HG03432 (cell line): ENCODE data around the gene ATP6V1D.
"Not testable (repeated sequence)": the region's sequence is repeated elsewhere in the genome, so short reads cannot be mapped to it uniquely, and the experiment has no call there.

ENCODE experiments used
- ATAC-seq: cut with Tn5 transposase; IDR thresholded peaks from one replicate; pipeline ENCODE4 v1.9.1; 2021; ENCODE audit warnings: mild to moderate bottlenecking, moderate library complexity; ENCODE audit not compliant: unreplicated experiment

Gene ATP6V1D

GRCh38 chr14:67359775-67360469 is at the start of gene ATP6V1D, which contains the start of gene EIF2S1:
Gene ATP6V1D (minus strand): TSS chr14:67359804. CDS start chr14:67359698, 106 bp downstream.
Gene EIF2S1 (plus strand): TSS chr14:67360328. CDS start chr14:67364768, 4,440 bp downstream.
- peak; percentile 91 for ATAC-seq

- ATAC-seq, result not testable (repeated sequence)
Observed at GRCh38 chr14:67408122-67408801, 48.7 kb upstream of the ATP6V1D start.

- ATAC-seq, result no peak
Observed at GRCh38 chr14:67405771-67406170, 46.2 kb upstream of the ATP6V1D start.

GRCh38 chr14:67400434-67400833 is 40.8 kb upstream of the ATP6V1D start:
- ATAC-seq, result no peak

- ATAC-seq, result no peak
Observed at GRCh38 chr14:67397536-67397935, 37.9 kb upstream of the ATP6V1D start.

GRCh38 chr14:67396381-67396970 is 36.9 kb upstream of the ATP6V1D start:
- no peak for ATAC-seq

GRCh38 chr14:67395876-67396189 is 36.2 kb upstream of the ATP6V1D start:
- no peak for ATAC-seq

- ATAC-seq, result no peak
Observed at GRCh38 chr14:67395086-67395875, 35.7 kb upstream of the ATP6V1D start.

GRCh38 chr14:67393689-67394088 is 34.1 kb upstream of the ATP6V1D start:
- no peak for ATAC-seq

- ATAC-seq, result no peak
Observed at GRCh38 chr14:67392800-67393199, 33.2 kb upstream of the ATP6V1D start.

- no peak for ATAC-seq
Observed at GRCh38 chr14:67392123-67392522, 32.5 kb upstream of the ATP6V1D start.

GRCh38 chr14:67391268-67391667 is 31.7 kb upstream of the ATP6V1D start:
- no peak for ATAC-seq

GRCh38 chr14:67389811-67390534 is 30.4 kb upstream of the ATP6V1D start:
- ATAC-seq, result no peak

- no peak for ATAC-seq
Observed at GRCh38 chr14:67389275-67389674, 29.7 kb upstream of the ATP6V1D start.

- no peak for ATAC-seq
Observed at GRCh38 chr14:67387195-67387594, 27.6 kb upstream of the ATP6V1D start.

GRCh38 chr14:67385618-67386017 is 26.0 kb upstream of the ATP6V1D start:
- no peak for ATAC-seq

- ATAC-seq, result no peak
Observed at GRCh38 chr14:67385120-67385519, 25.5 kb upstream of the ATP6V1D start.

GRCh38 chr14:67377916-67378315 is 18.3 kb upstream of the ATP6V1D start:
- ATAC-seq, result no peak

GRCh38 chr14:67373347-67373746 is 13.7 kb upstream of the ATP6V1D start:
- peak; percentile 42 for ATAC-seq

- no peak for ATAC-seq
Observed at GRCh38 chr14:67372833-67373232, 13.2 kb upstream of the ATP6V1D start.
